Measurements from ENCODE around the gene PDE8B.

PDE8B gene

DNA sequence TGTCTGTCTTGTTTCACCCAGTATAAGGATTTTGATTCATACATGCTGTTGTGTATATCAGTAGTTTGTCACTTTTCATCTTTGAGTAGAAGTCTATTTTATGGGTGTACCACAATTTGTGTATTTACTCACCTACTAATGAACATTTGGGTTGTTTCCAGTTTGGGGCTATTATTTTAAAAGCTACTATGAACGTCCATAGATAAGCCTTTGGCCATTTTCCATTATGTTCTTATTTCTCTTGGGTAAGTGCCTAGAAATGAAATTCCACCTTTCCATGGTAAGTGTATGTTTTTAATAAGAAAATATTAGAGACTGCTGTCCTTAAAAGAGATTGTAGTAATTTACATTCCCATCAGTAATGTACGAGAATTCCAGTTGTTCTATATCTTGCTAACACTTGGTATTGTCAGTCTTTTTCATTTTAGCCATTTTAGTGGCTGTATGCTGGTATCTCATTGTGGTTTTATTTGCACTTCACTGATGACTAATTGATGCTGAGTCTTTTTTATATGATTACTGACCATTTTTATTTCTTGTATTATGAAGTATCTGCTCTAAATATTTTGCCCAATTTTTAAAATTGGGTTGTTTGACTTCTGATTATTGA, 17.9 kb upstream of the PDE8B start:
- no peak for DNase-seq (ENCODE audit: low read depth)

- DNase-seq (ENCODE audit: low read depth), result no peak
These were observed 15.7 kb upstream of the PDE8B start for GRCh38 chr5:77194762-77195161.

- DNase-seq (ENCODE audit: low read depth), result no peak
These were observed 12.5 kb upstream of the PDE8B start for GRCh38 chr5:77197840-77198554.

DNA sequence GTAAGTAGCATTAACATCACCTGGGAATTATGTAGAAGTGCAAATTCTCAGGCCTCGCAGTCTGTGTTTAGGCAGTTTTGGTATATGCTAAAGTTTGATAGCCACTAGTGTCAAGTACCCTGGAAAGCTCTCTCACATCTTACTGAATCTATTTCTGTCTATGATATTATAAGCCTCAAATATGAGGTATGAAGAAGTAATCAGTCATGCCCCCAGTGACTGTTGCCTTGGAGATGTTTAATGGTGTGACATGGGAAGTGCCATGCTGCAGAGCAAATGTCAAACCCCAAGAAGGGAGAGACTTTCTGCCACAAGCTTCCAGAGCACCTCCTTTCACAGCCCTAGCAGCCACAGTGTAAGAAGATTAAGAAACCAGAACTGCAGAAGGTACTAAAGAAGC, 9.8 kb upstream of the PDE8B start:
- DNase-seq (ENCODE audit: low read depth), result no peak

DNA sequence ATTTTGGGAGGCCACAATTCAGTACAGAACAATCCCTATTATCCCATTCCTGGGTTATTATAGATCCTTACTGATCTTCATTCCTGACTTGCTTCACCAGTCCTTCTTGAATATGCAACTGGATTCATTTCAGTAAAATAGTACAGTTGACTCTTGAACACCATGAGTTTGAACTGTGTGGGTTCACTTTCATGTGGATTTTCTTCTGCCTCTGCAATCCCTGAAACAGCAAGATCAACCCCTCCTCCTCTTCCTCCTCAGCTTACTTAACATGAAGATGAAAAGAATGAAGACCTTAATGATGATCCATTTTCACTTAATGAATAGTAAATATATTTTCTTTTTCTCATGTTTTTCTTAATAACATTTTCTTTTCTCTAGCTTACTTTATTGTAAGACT, 8.3 kb upstream of the PDE8B start:
- DNase-seq (ENCODE audit: low read depth), result no peak

GRCh38 chr5:77204967-77205366, 5.5 kb upstream of the PDE8B start:
- no peak for DNase-seq (ENCODE audit: low read depth)

DNA sequence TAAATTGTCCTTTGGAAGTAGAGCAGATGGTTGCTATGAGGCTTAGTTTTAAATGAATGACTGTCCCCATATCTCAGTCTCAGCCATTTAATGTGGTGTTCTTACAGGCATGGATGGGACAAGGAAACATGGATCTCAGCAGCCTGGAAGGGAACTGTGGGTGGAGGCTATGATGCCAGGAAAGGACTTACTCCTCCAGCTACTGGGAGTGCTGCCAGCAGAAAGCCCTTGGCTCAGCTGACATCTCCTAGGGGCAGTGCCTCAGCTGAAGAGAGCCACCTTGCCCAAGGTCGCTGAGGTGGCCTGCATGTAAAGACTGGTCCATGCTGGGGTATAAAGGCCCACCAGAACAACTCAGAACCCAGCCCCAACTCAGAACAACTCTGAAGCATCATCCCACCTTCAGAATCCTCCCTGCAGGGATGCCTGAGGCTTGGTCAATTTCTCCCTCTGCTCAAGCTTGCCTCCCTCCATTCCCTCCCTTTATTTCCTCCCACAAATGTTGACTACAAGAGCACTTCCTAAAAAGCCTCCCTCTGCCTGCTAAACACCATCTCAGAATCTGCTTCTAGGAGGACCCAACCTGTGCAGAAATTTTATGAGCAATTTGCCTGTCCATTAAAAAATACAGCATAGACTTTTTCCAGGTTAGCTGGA, 1.8 kb upstream of the PDE8B start:
- DNase-seq (ENCODE audit: low read depth), result no peak

DNA sequence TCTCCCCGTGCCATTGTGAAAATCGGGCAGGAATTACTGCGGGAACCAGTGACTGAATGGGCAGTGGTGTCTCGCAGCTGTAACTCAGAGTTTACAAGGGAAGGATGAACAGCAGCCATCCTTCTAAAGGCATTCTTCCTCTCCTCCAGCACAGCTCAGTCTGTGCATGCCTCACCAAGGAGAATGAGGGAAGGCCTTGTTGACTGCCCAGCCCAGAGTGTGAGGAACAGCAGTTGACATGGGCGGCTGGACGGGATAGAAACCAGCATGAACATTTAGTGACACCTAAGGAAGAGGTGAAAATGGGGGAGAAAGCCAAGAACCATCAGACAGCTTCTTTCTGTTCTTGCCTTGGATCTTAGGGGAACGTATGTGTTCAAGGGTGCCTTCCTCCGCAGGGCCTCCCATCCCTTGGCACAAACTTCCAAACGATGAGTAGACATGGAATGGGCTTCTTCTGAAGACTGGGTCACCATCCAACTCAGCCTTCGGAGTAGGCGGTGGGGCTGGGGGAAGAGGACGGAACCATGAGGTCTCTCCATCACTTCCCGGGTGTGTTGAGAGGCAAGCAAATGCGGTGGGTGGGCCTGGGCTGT, 887 bp upstream of the PDE8B start:
- no peak for DNase-seq (ENCODE audit: low read depth)

DNA sequence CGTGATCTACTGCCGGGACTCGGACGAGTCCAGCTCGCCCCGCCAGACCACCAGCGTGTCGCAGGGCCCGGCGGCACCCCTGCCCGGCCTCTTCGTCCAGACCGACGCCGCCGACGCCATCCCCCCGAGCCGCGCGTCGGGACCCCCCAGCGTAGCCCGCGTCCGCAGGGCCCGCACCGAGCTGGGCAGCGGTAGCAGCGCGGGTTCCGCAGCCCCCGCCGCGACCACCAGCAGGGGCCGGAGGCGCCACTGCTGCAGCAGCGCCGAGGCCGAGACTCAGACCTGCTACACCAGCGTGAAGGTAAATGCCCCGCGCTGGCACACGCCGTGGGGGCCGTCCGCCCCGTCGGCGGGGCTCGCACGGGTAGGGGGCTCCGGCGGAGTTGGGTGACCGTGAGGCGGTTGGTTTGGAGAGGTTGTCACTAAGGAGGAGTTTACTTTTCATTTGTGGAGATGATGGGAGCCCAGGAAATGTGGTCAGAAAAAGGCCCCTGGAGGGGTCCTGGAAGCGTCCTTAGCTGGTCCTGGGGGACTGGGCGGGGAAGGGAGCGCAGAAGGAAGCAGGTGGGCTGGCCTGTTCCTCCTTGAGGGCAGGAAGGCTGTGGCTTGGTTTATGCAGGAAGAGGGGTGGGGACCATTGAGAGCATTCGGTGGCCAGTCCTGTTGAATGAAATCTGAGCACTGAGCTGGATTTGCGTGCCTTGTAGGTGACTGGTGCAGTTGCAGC, 647 bp downstream of the PDE8B start:
- no peak for DNase-seq (ENCODE audit: low read depth)

DNA sequence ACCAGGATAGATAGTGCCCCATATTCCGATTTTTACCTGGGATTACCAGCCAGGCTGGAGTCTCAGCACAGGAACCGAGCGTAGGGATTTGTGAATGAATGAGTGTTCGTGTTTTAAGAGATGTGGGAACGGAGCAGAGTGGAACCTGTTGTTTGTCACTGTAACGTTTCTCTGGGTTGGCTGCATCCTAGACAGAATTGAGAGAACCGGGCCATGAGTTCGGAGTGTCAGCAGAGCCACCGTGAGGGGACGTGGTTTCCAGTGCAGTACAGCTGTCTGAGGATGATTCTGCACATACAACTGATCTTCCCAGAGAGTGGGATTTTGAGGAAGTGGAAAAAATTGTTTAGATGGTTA, 1.2 kb downstream of the PDE8B start:
- no peak for DNase-seq (ENCODE audit: low read depth)

DNA sequence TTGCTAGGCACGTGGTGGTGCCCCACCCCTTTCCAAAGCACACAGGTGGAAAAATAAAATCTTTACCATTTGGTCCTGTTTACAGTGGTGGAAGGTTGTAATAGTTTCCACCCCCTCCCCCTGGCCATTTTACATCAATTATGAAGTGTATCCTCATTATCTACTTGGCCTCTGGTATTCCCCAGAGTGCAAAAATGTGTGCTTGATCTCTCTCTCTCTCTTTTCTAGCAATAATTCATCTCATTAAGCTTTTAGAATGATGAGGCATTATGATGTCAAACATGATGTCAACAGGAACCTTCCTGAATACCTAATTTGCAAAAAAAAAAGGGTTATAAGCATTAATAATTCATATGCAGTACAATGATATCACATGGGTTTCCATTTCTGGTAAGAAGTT, 3.1 kb downstream of the PDE8B start:
- DNase-seq (ENCODE audit: low read depth), result no peak

DNA sequence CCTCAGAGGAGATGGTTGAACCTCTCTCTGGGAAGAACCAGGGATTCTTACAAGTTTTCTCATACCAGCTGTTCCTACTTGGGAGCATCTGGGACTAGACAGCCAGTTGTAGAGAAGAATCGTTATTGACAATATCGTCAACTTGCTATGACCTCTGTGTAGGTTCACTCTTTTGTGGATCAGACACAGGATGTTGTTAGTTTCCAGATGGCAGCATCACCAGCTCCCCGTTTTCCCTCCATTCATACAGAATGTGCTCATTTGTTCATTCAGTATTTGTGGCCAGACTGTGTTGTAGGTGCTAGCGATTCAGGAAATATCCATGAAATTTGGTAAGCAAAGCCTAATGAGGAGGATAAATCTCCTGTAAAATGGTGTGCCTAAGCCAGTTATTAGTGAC, 3.7 kb downstream of the PDE8B start:
- DNase-seq (ENCODE audit: low read depth), result no peak

GRCh38 chr5:77218263-77218662, 7.8 kb downstream of the PDE8B start:
- no peak for DNase-seq (ENCODE audit: low read depth)

- no peak for DNase-seq (ENCODE audit: low read depth)
These were observed 10.6 kb downstream of the PDE8B start for GRCh38 chr5:77221115-77221514.

DNA sequence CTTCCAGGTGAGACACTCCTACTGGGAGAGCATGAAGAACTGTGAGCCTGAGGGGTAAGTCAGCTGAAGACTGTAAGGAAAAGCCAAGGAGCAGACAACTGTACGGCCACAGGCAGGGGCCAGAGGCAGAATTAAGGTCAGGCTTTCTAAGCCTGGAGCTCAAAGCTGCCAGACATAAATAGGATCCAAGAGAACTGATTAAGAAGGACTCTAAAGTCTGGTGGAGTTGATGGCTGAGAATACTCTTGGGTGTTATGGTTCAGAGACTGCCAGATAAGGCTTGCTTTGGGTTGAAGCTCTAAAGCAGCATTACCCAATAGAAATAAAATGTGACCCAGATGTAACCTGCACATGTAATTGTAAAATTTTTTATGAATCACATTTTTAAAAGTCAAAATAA, 12.2 kb downstream of the PDE8B start:
- no peak for DNase-seq (ENCODE audit: low read depth)

DNA sequence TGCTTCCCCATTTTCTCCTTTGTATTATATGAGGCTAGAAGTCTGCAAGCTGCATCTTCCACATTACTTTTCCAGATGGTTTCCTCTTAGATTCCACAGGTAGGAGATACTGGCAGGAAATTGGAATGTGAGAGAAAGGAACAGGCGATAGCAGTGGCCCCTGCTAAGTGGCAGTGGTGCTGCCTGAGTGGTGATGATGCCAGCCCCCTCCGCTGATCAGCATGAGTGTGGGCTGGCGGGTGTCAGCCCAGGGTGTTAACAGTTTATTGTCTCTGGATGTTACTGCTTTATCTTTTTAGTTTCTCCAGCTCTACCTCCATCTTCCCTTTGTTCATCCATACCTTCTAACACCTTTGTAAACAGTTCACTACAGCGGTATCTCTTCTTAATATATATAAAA, 13.2 kb downstream of the PDE8B start:
- no peak for DNase-seq (ENCODE audit: low read depth)

DNA sequence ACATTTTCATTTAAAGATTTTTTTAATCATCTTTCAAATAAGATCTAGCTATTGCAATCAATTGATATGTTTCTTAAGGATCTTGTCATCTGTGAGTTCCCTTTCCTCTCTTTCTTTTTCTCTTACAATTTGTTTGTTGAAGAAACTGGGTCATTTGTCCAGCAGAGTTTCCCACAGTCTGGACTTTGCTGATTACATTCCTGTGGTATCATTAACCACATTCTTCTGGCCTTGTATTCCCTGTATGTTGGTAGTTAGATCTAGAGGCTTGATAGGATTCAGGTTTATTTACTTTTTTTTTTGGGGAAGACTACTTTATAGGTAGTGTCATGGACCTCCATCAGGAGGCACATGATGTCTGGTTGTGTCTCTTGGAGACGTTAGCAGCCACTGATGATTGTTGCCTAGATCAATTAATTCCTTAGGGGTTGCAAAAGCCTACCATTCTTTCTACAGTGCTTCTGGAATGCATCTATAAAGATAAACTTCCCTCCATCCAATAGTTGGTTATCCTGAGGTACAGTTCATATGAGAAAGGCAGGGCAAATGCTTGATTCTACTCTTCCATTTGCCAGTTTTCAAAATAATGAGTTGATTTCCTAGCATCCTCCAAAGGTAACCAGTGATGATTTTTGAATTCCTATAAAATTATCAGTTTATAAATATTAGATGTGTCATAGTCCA, 14.3 kb downstream of the PDE8B start:
- DNase-seq (ENCODE audit: low read depth), result no peak

DNA sequence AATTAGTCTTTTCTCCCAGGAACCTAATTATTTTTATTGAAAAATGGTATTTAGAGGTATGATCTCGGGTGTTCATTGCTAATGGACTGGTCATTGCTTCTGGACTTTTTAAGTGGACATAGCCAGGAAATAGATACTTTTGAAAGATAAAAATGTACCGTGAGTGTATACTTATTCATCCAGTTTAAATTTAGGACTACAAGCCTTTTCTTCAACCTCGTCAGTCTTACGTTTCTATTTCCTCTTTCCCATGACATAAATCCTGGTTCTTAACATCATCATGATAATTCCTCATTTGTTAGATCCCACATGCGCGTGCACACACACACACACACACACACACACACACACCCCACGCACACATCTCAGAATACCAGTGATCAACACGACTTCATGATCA, 15.1 kb downstream of the PDE8B start:
- no peak for DNase-seq (ENCODE audit: low read depth)

- no peak for DNase-seq (ENCODE audit: low read depth)
These were observed 19.4 kb downstream of the PDE8B start for GRCh38 chr5:77229887-77230286.

- DNase-seq (ENCODE audit: low read depth), result no peak
These were observed 20.4 kb downstream of the PDE8B start for GRCh38 chr5:77230727-77231470.

DNA sequence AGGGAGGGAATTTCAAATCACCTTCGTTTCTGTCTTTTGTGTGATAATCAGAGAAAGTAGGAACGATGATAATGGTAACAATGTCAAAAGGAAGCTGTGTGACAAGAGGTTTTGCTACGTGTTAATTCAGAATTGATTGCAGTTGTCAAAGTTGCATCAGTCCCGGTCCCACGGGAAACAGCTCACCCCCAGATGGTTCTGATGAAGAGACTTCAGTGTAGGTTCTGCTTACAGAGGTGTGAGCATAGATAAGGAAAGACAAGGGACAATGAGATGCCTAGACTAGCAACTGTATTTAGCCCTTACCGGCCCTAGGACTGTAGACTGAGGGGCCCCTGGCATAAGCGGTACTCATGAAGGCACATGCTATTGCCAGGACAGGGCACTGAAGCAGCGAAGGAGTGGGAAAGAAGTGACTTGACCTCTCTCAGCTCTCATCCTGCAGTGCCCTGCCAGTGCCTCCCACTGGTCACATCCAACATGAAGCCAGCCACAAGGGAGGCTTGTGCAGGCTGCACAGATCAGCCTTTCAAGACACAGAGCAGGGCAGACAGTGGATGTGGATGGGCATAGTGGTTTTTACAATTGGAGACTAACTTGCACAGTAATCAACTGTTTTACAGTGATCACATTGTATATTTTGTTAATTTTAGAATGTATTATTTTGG, 21.1 kb downstream of the PDE8B start:
- no peak for DNase-seq (ENCODE audit: low read depth)

Measured in T follicular helper cell (primary cell).